WTC11 (cell line): ENCODE data around the gene RTF2. TPM values are rescaled to one million over a fixed set of nuclear protein-coding genes. Genes with fewer than 3 reads are reported as not detected.
"Not testable (repeated sequence)": the region's sequence is repeated elsewhere in the genome, so short reads cannot be mapped to it uniquely, and the experiment has no call there.

ENCODE experiments used
- ATAC-seq: fragments of 200-7000 bp; cut with Tn5 transposase; 2 replicates; pipeline ENCODE4 v1.10.0; 2021; ENCODE audit warnings: mild to moderate bottlenecking, moderate library complexity
- CTCF ChIA-PET: fragments of 300-600 bp; sonication (Branson Sonifier 250); formaldehyde crosslinking; loops from one replicate; lab custom pipeline; 2021; ENCODE audit warnings: antibody characterized with exemption; lab: Charles Lee
- POLR2A ChIA-PET: fragments of 350-600 bp; sonication (Branson Sonifier 250); formaldehyde crosslinking; loops from one replicate; lab custom pipeline; 2021; ENCODE audit warnings: antibody characterized with exemption; lab: Charles Lee
- DNase-seq: peaks from one replicate; pipeline ENCODE4 v3.0.0; 2021; ENCODE audit warnings: low spot score
- H3K27ac Mint-ChIP-seq: 2 replicates; pipeline ENCODE4 v1.8.0; 2021; ENCODE audit warnings: mixed read lengths
- H3K27me3 Mint-ChIP-seq: 2 replicates; pipeline ENCODE4 v1.8.0; 2021; ENCODE audit warnings: low read depth, mild to moderate bottlenecking, moderate library complexity, mixed read lengths
- H3K36me3 Mint-ChIP-seq: 2 replicates; pipeline ENCODE4 v1.8.0; 2021; ENCODE audit warnings: mixed read lengths
- H3K4me1 Mint-ChIP-seq: 2 replicates; pipeline ENCODE4 v1.8.0; 2022; ENCODE audit warnings: mixed read lengths
- H3K4me3 Mint-ChIP-seq: 2 replicates; pipeline ENCODE4 v1.8.0; 2021; ENCODE audit warnings: mild to moderate bottlenecking, moderate library complexity, mixed read lengths
- H3K9me3 Mint-ChIP-seq: 2 replicates; pipeline ENCODE4 v1.8.0; 2021; ENCODE audit warnings: mixed read lengths
- CREM ChIP-seq: sonication (generic); formaldehyde crosslinking; IDR thresholded peaks from 2 replicates; pipeline ENCODE4 v1.8.1; 2022; ENCODE audit warnings: mild to moderate bottlenecking, missing genetic modification reagents, moderate library complexity
- EMX1 ChIP-seq: fragments of 250-450 bp; sonication (Bioruptor Pico); IDR thresholded peaks from 2 replicates; pipeline ENCODE4 v1.8.0; 2021; ENCODE audit warnings: mild to moderate bottlenecking
- ETV6 ChIP-seq: sonication (generic); formaldehyde crosslinking; IDR thresholded peaks from 2 replicates; pipeline ENCODE4 v1.8.1; 2022; ENCODE audit warnings: mild to moderate bottlenecking, missing genetic modification reagents
- IRF2 ChIP-seq: sonication (generic); formaldehyde crosslinking; IDR thresholded peaks from 2 replicates; pipeline ENCODE4 v1.8.0; 2022; ENCODE audit warnings: low read depth, missing genetic modification reagents, borderline replicate concordance
- KAT7 ChIP-seq: sonication (generic); formaldehyde crosslinking; IDR thresholded peaks from 2 replicates; pipeline ENCODE4 v1.8.1; 2023; ENCODE audit warnings: missing genetic modification reagents, mild to moderate bottlenecking, borderline replicate concordance
- NFATC4 ChIP-seq: fragments of 250-450 bp; sonication (Bioruptor Pico); IDR thresholded peaks from 2 replicates; pipeline ENCODE4 v1.9.0; 2021; ENCODE audit warnings: mild to moderate bottlenecking
- NFYB ChIP-seq: sonication (generic); formaldehyde crosslinking; conservative IDR thresholded peaks from 2 replicates; pipeline ENCODE4 v1.8.0; 2022; ENCODE audit warnings: low read depth, missing genetic modification reagents
- TEAD4 ChIP-seq: sonication (generic); formaldehyde crosslinking; IDR thresholded peaks from 2 replicates; pipeline ENCODE4 v1.8.0; 2022; ENCODE audit warnings: mild to moderate bottlenecking, missing genetic modification reagents
- TP53 ChIP-seq: sonication (generic); formaldehyde crosslinking; IDR thresholded peaks from 2 replicates; pipeline ENCODE4 v1.8.1; 2023; ENCODE audit warnings: mild to moderate bottlenecking, missing genetic modification reagents
- ZNF121 ChIP-seq: sonication (generic); formaldehyde crosslinking; IDR thresholded peaks from 2 replicates; pipeline ENCODE4 v1.8.0; 2023; ENCODE audit warnings: missing genetic modification reagents
- ZNF138 ChIP-seq: sonication (generic); formaldehyde crosslinking; conservative IDR thresholded peaks from 2 replicates; pipeline ENCODE4 v1.8.1; 2022; ENCODE audit warnings: mild to moderate bottlenecking, moderate library complexity, missing genetic modification reagents
- total RNA-seq: library from RNA; stranded (reverse); gene quantifications from 3 replicates; pipeline ENCODE4 v1.2.3, GENCODE V29; 2021
- TF ChIP-seq, protein P1 (sequence below): sonication (generic); formaldehyde crosslinking; IDR thresholded peaks from 2 replicates; pipeline ENCODE4 v1.8.0; 2022; ENCODE audit warnings: mild to moderate bottlenecking, missing genetic modification reagents
- TF ChIP-seq, protein P2 (sequence below): sonication (generic); formaldehyde crosslinking; IDR thresholded peaks from 2 replicates; pipeline ENCODE4 v1.8.1; 2022; ENCODE audit warnings: low read depth, mild to moderate bottlenecking, moderate library complexity, missing genetic modification reagents, borderline replicate concordance
- TF ChIP-seq, protein P3 (sequence below): sonication (generic); formaldehyde crosslinking; IDR thresholded peaks from 2 replicates; pipeline ENCODE4 v1.8.0; 2023; ENCODE audit warnings: mild to moderate bottlenecking, missing genetic modification reagents
- TF ChIP-seq, protein P4 (sequence below): fragments of 250-450 bp; sonication (Bioruptor Pico); conservative IDR thresholded peaks from 2 replicates; pipeline ENCODE4 v1.9.0; 2021; ENCODE audit warnings: mild to moderate bottlenecking
- TF ChIP-seq, protein P5 (sequence below): sonication (generic); formaldehyde crosslinking; IDR thresholded peaks from 2 replicates; pipeline ENCODE4 v1.8.1; 2023; ENCODE audit warnings: mild to moderate bottlenecking, missing genetic modification reagents
- TF ChIP-seq, protein P6 (sequence below): fragments of 250-450 bp; sonication (Bioruptor Pico); IDR thresholded peaks from 2 replicates; pipeline ENCODE4 v1.8.0; 2021; ENCODE audit warnings: mild to moderate bottlenecking

The RTF2 gene
- total RNA-seq, 1 experiment from 2014 or later: 46.3 TPM

DNA sequence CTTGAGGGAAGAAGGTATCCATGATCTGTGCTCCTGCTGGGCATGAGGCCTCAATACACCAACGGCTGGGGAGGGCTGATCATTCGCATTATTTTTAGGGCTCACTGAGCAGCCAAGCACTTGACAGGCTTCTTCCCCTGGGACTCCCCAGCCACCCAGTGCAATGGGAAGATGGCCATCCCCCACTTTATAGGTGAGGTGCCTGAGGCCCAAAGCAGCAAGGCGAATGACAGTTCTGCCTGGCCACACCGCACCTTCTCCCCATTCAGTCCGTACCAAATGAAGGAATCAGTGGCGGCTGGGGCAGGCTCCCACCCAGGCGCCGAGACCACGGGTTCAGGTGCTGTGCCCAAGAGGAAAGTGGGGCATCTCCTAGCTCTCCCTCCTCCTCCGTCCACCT lies 51.8 kb downstream of the RTF2 start:
- H3K4me1 Mint-ChIP-seq: no peaks in the 10 kb centered on the region
- DNase-seq (no peak), ATAC-seq (no peak)
- ChIA-PET CTCF (no interaction called here), POLR2A (no interaction called here)
- H3K27ac Mint-ChIP-seq: no peak overlapping the region
- H3K4me3 Mint-ChIP-seq: no peak overlapping the region
- H3K9me3 Mint-ChIP-seq: peaks cover 31% of the 10 kb centered on the region
- TF ChIP-seq KAT7 (no peak), NFYB (CRISPR knock-in tag) (no peak), ZNF138 (no peak), TEAD4 (CRISPR knock-in tag) (no peak), IRF2 (CRISPR knock-in tag) (no peak), ZNF121 (CRISPR knock-in tag) (no peak), NFATC4 (CRISPR knock-in tag) (no peak), EMX1 (CRISPR knock-in tag) (no peak), TP53 (CRISPR knock-in tag) (no peak)
- TF ChIP-seq, protein P1, sequence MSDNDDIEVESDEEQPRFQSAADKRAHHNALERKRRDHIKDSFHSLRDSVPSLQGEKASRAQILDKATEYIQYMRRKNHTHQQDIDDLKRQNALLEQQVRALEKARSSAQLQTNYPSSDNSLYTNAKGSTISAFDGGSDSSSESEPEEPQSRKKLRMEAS (CRISPR knock-in tag): no peak
- TF ChIP-seq, protein P2, sequence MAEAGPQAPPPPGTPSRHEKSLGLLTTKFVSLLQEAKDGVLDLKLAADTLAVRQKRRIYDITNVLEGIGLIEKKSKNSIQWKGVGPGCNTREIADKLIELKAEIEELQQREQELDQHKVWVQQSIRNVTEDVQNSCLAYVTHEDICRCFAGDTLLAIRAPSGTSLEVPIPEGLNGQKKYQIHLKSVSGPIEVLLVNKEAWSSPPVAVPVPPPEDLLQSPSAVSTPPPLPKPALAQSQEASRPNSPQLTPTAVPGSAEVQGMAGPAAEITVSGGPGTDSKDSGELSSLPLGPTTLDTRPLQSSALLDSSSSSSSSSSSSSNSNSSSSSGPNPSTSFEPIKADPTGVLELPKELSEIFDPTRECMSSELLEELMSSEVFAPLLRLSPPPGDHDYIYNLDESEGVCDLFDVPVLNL (CRISPR knock-in tag): no peak
- peaks cover 8% of the 10 kb centered on the region for H3K27me3 Mint-ChIP-seq
- H3K36me3 Mint-ChIP-seq: peaks cover 49% of the 10 kb centered on the region

DNA sequence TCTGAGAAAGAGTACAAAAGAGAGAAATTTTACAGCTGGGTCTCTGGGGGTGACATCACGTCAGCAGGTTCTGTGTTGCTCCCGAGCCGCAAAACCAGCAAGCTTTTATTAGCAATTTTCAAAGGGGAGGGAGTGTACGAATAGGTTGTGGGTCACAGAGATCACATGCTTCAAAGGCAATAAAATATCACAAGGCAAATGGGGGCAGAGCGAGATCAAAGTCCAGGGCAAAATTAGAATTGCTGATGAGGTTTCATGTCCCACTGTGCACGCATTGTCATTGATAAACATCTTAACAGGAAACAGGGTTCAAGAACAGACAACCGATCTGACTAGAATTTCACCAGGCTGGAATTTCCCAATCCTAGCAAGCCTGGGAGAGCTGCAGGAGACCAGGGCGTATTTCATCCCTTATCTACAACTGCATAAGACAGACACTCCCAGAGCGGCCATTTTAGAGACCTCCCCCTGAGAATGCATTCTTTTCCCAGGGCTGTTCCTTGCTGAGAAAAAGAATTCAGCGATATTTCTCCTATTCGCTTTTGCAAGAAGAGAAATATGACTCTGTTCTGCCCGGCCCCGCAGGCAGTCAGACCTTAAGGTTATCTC lies 52.4 kb downstream of the RTF2 start:
- Mint-ChIP-seq H3K9me3 (peaks cover 31% of the 10 kb centered on the region), H3K36me3 (peaks cover 49% of the 10 kb centered on the region)
- H3K27ac Mint-ChIP-seq, DNase-seq, H3K27me3 Mint-ChIP-seq, ATAC-seq, H3K4me3 Mint-ChIP-seq, H3K4me1 Mint-ChIP-seq, POLR2A ChIA-PET: not testable (repeated sequence)
- CTCF ChIA-PET: interaction anchor here (0.6 kb wide), 1 partner anchor 14 kb away, joined by 5 read pairs; no protein-coding TSS in a partner anchor

DNA sequence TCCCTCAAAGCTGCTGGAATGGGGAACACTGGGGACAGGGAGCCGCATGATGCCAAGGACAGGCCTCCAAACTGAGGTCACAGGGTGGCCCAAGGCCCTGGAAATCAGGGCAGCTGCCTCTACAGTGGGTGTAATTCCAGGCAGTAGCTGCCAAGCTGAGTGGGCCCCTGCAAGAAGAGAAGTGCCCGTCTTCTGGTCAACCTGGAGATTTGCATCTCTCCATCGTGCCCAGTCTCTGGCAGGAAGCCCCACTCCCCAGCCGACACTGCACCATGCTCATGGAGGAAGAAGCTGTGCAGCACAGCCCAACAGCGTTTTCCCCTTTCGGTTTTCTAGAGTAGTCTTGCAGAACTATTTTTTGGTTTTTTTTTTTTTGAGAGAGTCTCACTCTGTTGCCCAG lies 53.9 kb downstream of the RTF2 start:
- POLR2A ChIA-PET: no interaction called here
- Mint-ChIP-seq H3K4me3 (no peak overlapping the region), H3K4me1 (no peaks in the 10 kb centered on the region), H3K36me3 (peaks cover 48% of the 10 kb centered on the region), H3K27me3 (peaks cover 8% of the 10 kb centered on the region), H3K27ac (no peak overlapping the region)
- DNase-seq: no peak
- no peak for ATAC-seq
- TF ChIP-seq CREM (CRISPR knock-in tag): no peak
- TF ChIP-seq ETV6: no peak
- TF ChIP-seq, all 79 proteins: peak for 0
- CTCF ChIA-PET: no interaction called here
- peaks cover 31% of the 10 kb centered on the region for H3K9me3 Mint-ChIP-seq

DNA sequence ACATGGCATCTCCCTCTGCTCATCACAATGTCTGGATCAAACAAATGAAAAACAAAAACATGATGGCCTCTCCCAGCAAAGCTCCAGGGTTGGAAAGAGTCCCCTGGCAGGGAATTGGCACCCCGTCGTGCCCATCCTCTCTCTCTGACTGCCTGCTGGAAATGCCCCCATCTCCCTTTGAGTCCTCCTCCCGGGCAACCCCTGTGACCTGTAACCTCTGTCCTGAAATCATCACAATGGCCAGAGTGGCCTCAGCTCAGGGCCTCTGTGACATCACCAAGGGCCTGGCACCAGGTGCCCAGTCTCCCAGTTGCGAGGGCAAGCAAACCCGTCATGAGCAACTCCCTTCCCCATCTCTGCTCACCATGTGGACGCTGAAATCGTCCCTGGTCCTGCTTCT lies 56.0 kb downstream of the RTF2 start, which contains the start of gene FAM209A:
TSS of gene FAM209A (plus strand) at position 301 of the 400 bp plus-strand sequence. CDS start at position 366, 65 bp downstream.
- H3K4me3 Mint-ChIP-seq, H3K4me1 Mint-ChIP-seq, H3K27ac Mint-ChIP-seq, CTCF ChIA-PET, H3K27me3 Mint-ChIP-seq, ATAC-seq, DNase-seq, POLR2A ChIA-PET: not testable (repeated sequence)
- Mint-ChIP-seq H3K36me3 (peaks cover 27% of the 10 kb centered on the region), H3K9me3 (peaks cover 26% of the 10 kb centered on the region)

DNA sequence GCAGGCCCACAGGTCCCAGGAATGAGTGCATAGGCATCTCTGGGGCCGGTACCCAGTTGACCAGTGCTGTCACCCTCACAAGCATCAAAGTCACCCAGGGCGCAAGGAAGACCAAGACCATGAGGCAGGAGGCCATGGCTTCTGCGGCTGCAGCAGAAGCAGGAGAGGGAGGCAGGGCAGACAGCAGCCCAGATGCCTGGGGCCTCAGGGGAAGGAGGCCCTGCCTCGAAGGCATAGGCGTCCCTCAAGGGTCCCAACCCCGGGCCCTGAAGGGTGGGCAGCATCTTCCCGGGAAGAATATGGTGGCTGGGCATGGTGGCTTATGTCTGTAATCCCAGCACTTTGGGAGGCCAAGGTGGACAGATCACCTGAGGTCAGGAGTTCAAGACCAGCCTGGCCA lies 59.1 kb downstream of the RTF2 start:
- no peaks in the 10 kb centered on the region for H3K36me3 Mint-ChIP-seq
- POLR2A ChIA-PET: no interaction called here
- ATAC-seq: no peak
- H3K4me3 Mint-ChIP-seq: no peak overlapping the region
- 0 out of 2 replicates have a peak, but pooled peaks cover 5% of the 10 kb centered on the region for H3K9me3 Mint-ChIP-seq
- no peak overlapping the region for H3K27ac Mint-ChIP-seq
- H3K27me3 Mint-ChIP-seq: no peaks in the 10 kb centered on the region
- CTCF ChIA-PET: no interaction called here
- no peak for DNase-seq
- H3K4me1 Mint-ChIP-seq: no peaks in the 10 kb centered on the region
- TF ChIP-seq, protein P3, sequence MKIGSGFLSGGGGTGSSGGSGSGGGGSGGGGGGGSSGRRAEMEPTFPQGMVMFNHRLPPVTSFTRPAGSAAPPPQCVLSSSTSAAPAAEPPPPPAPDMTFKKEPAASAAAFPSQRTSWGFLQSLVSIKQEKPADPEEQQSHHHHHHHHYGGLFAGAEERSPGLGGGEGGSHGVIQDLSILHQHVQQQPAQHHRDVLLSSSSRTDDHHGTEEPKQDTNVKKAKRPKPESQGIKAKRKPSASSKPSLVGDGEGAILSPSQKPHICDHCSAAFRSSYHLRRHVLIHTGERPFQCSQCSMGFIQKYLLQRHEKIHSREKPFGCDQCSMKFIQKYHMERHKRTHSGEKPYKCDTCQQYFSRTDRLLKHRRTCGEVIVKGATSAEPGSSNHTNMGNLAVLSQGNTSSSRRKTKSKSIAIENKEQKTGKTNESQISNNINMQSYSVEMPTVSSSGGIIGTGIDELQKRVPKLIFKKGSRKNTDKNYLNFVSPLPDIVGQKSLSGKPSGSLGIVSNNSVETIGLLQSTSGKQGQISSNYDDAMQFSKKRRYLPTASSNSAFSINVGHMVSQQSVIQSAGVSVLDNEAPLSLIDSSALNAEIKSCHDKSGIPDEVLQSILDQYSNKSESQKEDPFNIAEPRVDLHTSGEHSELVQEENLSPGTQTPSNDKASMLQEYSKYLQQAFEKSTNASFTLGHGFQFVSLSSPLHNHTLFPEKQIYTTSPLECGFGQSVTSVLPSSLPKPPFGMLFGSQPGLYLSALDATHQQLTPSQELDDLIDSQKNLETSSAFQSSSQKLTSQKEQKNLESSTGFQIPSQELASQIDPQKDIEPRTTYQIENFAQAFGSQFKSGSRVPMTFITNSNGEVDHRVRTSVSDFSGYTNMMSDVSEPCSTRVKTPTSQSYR (CRISPR knock-in tag): no peak
- TF ChIP-seq, protein P4, sequence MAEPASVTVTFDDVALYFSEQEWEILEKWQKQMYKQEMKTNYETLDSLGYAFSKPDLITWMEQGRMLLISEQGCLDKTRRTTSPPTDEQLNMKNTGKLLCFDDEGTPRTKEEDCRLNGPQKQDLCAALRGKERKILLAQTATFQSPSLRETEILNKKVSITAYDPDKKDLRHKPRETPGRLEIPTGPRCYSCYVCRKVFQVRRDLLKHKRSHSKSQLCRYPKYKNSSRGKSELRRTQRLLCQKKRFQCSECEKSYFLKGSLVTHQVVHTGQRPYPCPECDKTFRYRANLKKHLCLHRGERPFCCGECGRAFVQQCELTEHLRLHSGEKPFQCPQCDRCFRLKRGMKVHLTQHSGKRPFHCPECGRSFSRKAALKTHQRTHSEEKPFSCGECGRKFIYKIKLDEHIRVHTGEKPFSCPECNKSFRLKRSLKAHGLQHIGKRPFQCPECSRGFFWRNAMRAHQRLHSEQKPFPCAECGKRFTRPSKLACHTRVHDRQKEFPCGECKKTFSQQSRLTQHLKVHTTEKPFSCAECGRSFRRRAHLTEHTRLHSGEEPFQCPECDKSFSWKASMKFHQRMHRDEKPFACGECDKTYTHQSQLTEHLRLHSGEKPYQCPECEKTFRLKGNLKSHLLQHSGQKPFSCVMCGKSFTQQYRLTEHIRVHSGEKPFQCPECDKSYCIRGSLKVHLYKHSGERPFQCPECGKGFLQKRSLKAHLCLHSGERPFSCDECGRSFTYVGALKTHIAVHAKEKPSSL (CRISPR knock-in tag): no peak
- TF ChIP-seq, protein P5, sequence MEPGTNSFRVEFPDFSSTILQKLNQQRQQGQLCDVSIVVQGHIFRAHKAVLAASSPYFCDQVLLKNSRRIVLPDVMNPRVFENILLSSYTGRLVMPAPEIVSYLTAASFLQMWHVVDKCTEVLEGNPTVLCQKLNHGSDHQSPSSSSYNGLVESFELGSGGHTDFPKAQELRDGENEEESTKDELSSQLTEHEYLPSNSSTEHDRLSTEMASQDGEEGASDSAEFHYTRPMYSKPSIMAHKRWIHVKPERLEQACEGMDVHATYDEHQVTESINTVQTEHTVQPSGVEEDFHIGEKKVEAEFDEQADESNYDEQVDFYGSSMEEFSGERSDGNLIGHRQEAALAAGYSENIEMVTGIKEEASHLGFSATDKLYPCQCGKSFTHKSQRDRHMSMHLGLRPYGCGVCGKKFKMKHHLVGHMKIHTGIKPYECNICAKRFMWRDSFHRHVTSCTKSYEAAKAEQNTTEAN (CRISPR knock-in tag): no peak
- TF ChIP-seq, protein P6, sequence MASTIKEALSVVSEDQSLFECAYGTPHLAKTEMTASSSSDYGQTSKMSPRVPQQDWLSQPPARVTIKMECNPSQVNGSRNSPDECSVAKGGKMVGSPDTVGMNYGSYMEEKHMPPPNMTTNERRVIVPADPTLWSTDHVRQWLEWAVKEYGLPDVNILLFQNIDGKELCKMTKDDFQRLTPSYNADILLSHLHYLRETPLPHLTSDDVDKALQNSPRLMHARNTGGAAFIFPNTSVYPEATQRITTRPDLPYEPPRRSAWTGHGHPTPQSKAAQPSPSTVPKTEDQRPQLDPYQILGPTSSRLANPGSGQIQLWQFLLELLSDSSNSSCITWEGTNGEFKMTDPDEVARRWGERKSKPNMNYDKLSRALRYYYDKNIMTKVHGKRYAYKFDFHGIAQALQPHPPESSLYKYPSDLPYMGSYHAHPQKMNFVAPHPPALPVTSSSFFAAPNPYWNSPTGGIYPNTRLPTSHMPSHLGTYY (CRISPR knock-in tag): no peak
